ENCODE measurements around the gene INTS15.

- TF ChIP-seq POLR2A (IDR thresholded peaks at IDR 0.05) (no peak), CTCF (IDR thresholded peaks at IDR 0.05) (no peak)
These were observed 34.4 kb downstream of the INTS15 start for GRCh38 chr7:6624246-6624611.
